ENCODE measurements around the gene PLEKHG2.

Gene PLEKHG2

DNA sequence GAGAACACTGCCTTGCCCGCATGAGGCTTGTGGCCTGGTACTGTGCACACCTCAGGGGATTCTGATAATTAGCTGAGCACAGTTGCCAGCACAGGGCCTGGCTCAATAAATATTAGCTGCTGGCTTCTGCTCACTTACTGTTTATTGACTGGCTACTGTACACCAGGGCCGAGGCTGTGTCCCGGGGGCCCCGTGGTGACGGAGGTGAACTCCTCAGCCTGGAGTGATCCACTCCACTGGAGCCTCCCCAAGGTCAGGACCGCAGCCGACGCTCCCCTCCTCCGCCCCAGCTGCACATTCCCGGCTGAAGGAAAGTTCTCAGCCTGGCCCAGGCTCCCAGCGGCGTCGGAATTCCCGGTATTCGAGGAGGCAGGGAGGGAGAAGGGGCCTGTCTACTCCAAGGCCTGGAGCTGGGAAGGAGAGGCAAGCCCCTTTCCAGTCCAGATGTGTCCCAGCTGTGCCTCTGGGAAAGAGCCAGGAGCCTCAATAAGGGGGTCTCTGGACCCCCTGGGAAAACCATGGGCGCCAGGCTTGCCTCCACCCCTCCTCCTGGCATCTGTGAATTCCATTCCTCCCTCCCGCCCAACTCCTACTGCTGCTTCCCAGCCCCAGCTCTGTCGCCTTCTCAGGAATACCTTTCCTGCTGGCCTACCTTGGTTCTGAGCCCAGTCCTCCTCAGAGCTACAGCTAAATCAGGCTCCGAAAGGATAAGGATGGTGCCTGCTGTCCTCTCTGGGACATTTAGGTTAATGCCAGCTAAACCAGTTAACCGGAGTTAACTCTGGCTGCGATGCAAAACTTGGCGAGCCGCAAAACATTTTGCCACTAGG is 16.0 kb downstream of the PLEKHG2 start:
- H3K4me3 ChIP-seq (ENCODE audit: low read depth, low read length), result no peak overlapping the region
- no peak for TF ChIP-seq CTCF (IDR thresholded peaks at IDR 0.05; ENCODE audit: low read depth, low read length)

DNA sequence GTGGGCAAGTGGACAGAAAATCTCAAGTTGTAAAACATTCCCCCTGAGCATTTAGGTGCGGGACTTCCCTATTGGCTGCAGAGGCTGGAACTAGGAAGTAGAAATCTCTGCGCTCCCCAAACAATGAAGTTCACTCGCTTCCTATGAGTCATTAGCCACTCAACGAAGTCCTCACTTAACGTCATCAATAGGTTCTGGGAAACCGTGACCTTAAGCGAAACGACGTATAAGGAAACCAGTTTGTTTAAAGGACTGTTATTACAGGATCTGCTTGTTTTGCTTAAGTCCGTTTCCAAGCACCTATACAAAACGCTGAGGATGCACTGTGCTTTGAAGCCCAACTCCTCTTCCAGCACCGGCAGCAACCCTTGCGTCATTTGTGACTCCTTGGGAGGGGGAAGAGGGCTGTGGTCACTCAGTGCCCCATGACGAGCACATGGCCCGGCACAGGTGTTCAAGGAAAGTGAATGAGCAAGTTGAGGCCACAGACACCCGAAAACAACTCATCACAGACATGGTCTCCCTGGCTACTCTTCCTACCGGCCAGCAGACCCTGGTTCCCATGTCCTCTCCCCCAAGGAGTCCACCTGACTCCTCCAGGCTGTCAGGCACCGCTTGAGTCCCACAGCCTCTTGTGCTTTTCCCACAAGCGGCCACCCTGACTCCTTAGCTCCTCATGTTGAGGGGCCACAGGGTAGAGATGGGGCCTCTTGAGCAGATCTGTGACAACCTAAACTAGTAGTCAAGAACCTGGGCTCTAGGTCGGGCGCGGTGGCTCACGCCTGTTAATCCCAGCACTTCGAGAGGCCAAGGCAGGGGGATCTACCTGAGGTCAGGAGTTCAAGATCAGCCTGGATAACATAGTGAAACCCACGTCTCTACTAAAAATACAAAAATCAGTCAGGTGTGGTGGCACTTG is 18.5 kb downstream of the PLEKHG2 start:
- no peak for TF ChIP-seq CTCF (IDR thresholded peaks at IDR 0.05; ENCODE audit: low read depth, low read length)

DNA sequence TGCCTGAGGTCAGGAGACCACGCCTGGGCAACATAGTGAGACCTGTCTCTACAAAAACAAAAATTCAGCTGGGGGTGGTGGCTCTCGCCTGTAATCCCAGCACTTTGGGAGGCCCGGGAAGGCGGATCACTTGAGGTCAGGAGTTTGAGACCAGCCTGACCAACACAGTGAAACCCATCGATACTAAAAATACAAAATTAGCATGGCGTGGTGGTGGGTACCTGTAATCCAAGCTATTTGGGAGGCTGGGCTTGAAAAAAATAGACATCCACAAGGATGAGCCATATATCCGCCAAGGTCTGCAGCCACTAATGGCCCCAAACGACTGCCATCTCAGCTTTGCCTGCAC is 20.2 kb downstream of the PLEKHG2 start:
- no peak for TF ChIP-seq CTCF (IDR thresholded peaks at IDR 0.05; ENCODE audit: low read depth, low read length)
- no peak overlapping the region for H3K4me3 ChIP-seq (ENCODE audit: low read depth, low read length)

More for the DNA sequence above, 18.5 kb downstream of the PLEKHG2 start:
- H3K4me3 ChIP-seq (ENCODE audit: low read depth, low read length), result peak overlapping the region; percentile 7

- TF ChIP-seq CTCF (IDR thresholded peaks at IDR 0.05; ENCODE audit: low read depth, low read length), result no peak
- no peak overlapping the region for H3K4me3 ChIP-seq (ENCODE audit: low read depth, low read length)
These were observed 21.1 kb downstream of the PLEKHG2 start for GRCh38 chr19:39433480-39434079.

DNA sequence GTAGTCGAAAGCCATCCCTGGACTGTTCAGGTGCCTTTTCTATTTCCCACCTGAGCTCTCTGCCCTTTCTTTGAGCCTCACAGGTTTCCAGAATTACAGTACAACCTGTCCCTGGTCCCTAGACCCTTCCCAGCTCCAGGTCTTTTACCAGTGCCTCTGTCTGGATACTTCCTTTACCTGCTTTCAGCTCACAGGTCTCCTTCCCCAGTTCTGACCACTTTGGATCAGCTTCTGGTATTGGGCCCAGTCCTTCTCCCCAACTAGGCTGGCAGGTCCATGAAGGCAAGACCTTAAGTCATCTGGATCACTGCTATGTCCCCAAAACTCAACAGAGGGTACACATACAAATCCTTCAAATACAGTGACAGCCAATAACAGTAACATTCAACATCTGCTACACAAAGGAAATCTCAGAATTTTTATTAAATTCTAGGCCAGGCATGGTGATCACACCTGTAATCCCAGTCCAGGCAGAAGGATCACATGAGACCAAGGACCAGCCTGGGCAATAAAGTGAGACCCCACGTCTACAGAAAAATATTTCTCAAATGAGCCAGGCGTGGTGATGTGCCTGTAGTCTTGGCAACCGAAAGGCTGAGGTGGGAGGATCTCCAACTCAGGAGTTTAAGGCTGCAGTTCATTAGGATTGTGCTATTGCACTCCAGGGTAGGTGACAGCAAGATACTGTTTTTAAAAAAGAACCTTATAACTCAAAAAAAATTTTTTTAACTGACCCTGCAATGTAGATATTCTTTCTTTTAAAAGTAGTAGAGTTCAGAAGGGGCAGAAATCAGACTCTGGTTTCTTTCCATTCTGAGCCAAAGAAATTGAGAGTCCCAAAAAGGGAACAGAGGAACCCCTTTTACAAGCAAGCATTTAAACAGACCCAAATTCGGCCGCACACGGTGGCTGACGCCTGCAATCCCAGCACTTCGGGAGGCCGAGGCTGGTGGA is 21.9 kb downstream of the PLEKHG2 start:
- TF ChIP-seq CTCF (IDR thresholded peaks at IDR 0.05; ENCODE audit: low read depth, low read length), result no peak
- peak overlapping the region; percentile 76 for H3K4me3 ChIP-seq (ENCODE audit: low read depth, low read length)

GRCh38 chr19:39435499-39436349 is 23.3 kb downstream of the PLEKHG2 start, which contains the start of gene RPS16:
Gene RPS16, minus strand, starts transcription at chr19:39435949. Its CDS starts 54 bp downstream, at chr19:39435895.
- TF ChIP-seq CTCF (IDR thresholded peaks at IDR 0.05; ENCODE audit: low read depth, low read length), result no peak
- H3K4me3 ChIP-seq (ENCODE audit: low read depth, low read length), result peak within 1 kb of the TSS; percentile 76

Measured in WI38 (cell line).